HEK293T (cell line): ENCODE data around the gene TSPAN17.
A peak's percentile ranks its signal among the peaks of the same experiment; 100 is the strongest.

ENCODE experiments used
- CTCF ChIA-PET: fragments of 350-600 bp; formaldehyde crosslinking; extraction: SDS; loops from one replicate; lab custom pipeline; 2021; ENCODE audit warnings: antibody characterized with exemption, inconsistent platforms; lab: Yijun Ruan, JAX
- POLR2A ChIA-PET: fragments of 350-600 bp; formaldehyde crosslinking; extraction: SDS; loops from one replicate; lab custom pipeline; 2020; ENCODE audit warnings: antibody characterized with exemption, inconsistent platforms; lab: Yijun Ruan, JAX
- DNase-seq: peaks from one replicate; pipeline ENCODE4 v3.0.0; 2012; ENCODE audit warnings: mixed read lengths; ENCODE audit errors: extremely low spot score
- ARNT ChIP-seq: fragments of 450-650 bp; IDR thresholded peaks from 2 replicates; pipeline ENCODE4 v1.6.1; 2017; ENCODE audit warnings: mild to moderate bottlenecking
- BHLHE40 ChIP-seq: fragments of 450-650 bp; IDR thresholded peaks from 2 replicates; pipeline ENCODE4 v1.6.1; 2016; ENCODE audit warnings: mild to moderate bottlenecking, moderate library complexity, borderline replicate concordance
- CTBP1 ChIP-seq: fragments of 450-650 bp; IDR thresholded peaks from 2 replicates; pipeline ENCODE4 v1.6.1; 2016; ENCODE audit warnings: borderline replicate concordance
- ELF4 ChIP-seq: fragments of 450-650 bp; IDR thresholded peaks from 2 replicates; pipeline ENCODE4 v1.6.1; 2017; ENCODE audit warnings: antibody characterized with exemption
- FOXA1 ChIP-seq: fragments of 450-650 bp; IDR thresholded peaks from 2 replicates; pipeline ENCODE4 v1.6.1; 2016; ENCODE audit warnings: mild to moderate bottlenecking
- FOXK2 ChIP-seq: fragments of 450-650 bp; IDR thresholded peaks from 2 replicates; pipeline ENCODE4 v1.6.1; 2016; ENCODE audit warnings: mild to moderate bottlenecking
- FOXM1 ChIP-seq: fragments of 450-650 bp; IDR thresholded peaks from 2 replicates; pipeline ENCODE4 v1.6.1; 2017; ENCODE audit warnings: mild to moderate bottlenecking, borderline replicate concordance
- HDGF ChIP-seq: fragments of 450-650 bp; IDR thresholded peaks from 2 replicates; pipeline ENCODE4 v1.6.1; 2017; ENCODE audit warnings: antibody characterized with exemption, borderline replicate concordance
- L3MBTL2 ChIP-seq: fragments of 450-650 bp; conservative IDR thresholded peaks from 2 replicates; pipeline ENCODE4 v1.6.1; 2016; ENCODE audit warnings: mild to moderate bottlenecking
- LEF1 ChIP-seq: fragments of 450-650 bp; IDR thresholded peaks from 2 replicates; pipeline ENCODE4 v1.6.1; 2017; ENCODE audit warnings: mild to moderate bottlenecking, borderline replicate concordance
- NFRKB ChIP-seq: fragments of 450-650 bp; IDR thresholded peaks from 2 replicates; pipeline ENCODE4 v1.6.1; 2016; ENCODE audit warnings: mild to moderate bottlenecking, moderate library complexity
- PKNOX1 ChIP-seq: fragments of 450-650 bp; IDR thresholded peaks from 2 replicates; pipeline ENCODE4 v1.6.1; 2016
- SP1 ChIP-seq: fragments of 450-650 bp; IDR thresholded peaks from 2 replicates; pipeline ENCODE4 v1.6.1; 2017
- SUZ12 ChIP-seq: fragments of 450-650 bp; IDR thresholded peaks from 2 replicates; pipeline ENCODE4 v1.6.1; 2016; ENCODE audit warnings: mild to moderate bottlenecking
- TARDBP ChIP-seq: fragments of 450-650 bp; IDR thresholded peaks from 2 replicates; pipeline ENCODE4 v1.6.1; 2016
- ZNF384 ChIP-seq: fragments of 450-650 bp; IDR thresholded peaks from 2 replicates; pipeline ENCODE4 v1.6.1; 2016

Gene TSPAN17

GRCh38 chr5:176648474-176649194 lies 1.4 kb downstream of the TSPAN17 start:
- ChIA-PET POLR2A (interaction anchor here (1.7 kb wide), 1 partner anchor 111 kb away, joined by 5 read pairs; no protein-coding TSS in a partner anchor), CTCF (interaction anchor here (0.5 to 2.3 kb wide), 2 partner anchors 9 to 12 kb away, joined by 3 to 12 read pairs; no protein-coding TSS in a partner anchor)
- DNase-seq = no peak
- no peak for TF ChIP-seq LEF1

GRCh38 chr5:176650354-176650884 lies 3.1 kb downstream of the TSPAN17 start:
- ChIA-PET CTCF (interaction anchor here (0.9 kb wide), 1 partner anchor 10 kb away, joined by 7 read pairs; no protein-coding TSS in a partner anchor), POLR2A (no interaction called here)
- DNase-seq = no peak

GRCh38 chr5:176651472-176651980 lies 4.2 kb downstream of the TSPAN17 start:
- CTCF ChIA-PET = interaction anchor here (1.0 kb wide), 1 partner anchor 9 kb away, joined by 6 read pairs; no protein-coding TSS in a partner anchor
- TF ChIP-seq L3MBTL2 (no peak), CTBP1 (no peak), FOXA1 (no peak), ARNT (no peak), HDGF (no peak), FOXM1 (no peak), LEF1 (no peak), SUZ12 (no peak), ZNF384 (no peak)
- DNase-seq = no peak
- POLR2A ChIA-PET = no interaction called here

More at GRCh38 chr5:176650354-176650884, 3.1 kb downstream of the TSPAN17 start:
- TF ChIP-seq BHLHE40 = no peak
- no peak for TF ChIP-seq SUZ12
- TF ChIP-seq FOXA1 = no peak
- TF ChIP-seq HDGF = no peak
- no peak for TF ChIP-seq ZNF384
- no peak for TF ChIP-seq PKNOX1
- no peak for TF ChIP-seq FOXM1
- no peak for TF ChIP-seq NFRKB
- TF ChIP-seq CTBP1 = no peak
- no peak for TF ChIP-seq TARDBP

GRCh38 chr5:176652136-176652535 lies 4.9 kb downstream of the TSPAN17 start:
- CTCF ChIA-PET = interaction anchor here (1.0 kb wide), 1 partner anchor 9 kb away, joined by 6 read pairs; no protein-coding TSS in a partner anchor
- peak; percentile 42 for DNase-seq
- POLR2A ChIA-PET = no interaction called here
- TF ChIP-seq BHLHE40 = no peak
- no peak for TF ChIP-seq PKNOX1
- TF ChIP-seq L3MBTL2 = no peak
- no peak for TF ChIP-seq LEF1
- TF ChIP-seq ARNT = no peak
- TF ChIP-seq TARDBP = no peak
- TF ChIP-seq FOXA1 = no peak
- no peak for TF ChIP-seq SUZ12
- TF ChIP-seq NFRKB = no peak
- TF ChIP-seq ELF4 = no peak
- no peak for TF ChIP-seq SP1
- no peak for TF ChIP-seq ZNF384
- no peak for TF ChIP-seq HDGF
- TF ChIP-seq FOXK2 = no peak
- no peak for TF ChIP-seq FOXM1
- no peak for TF ChIP-seq CTBP1

- CTCF ChIA-PET = no interaction called here
- no peak for DNase-seq
- TF ChIP-seq PKNOX1 = no peak
- no peak for TF ChIP-seq L3MBTL2
- TF ChIP-seq SUZ12 = no peak
- no peak for TF ChIP-seq FOXM1
- no peak for TF ChIP-seq BHLHE40
- no peak for TF ChIP-seq FOXA1
- TF ChIP-seq FOXK2 = no peak
- no peak for TF ChIP-seq NFRKB
- TF ChIP-seq TARDBP = no peak
- POLR2A ChIA-PET = no interaction called here
These were observed 6.4 kb downstream of the TSPAN17 start for GRCh38 chr5:176653401-176654385.

GRCh38 chr5:176654856-176655255 lies 7.6 kb downstream of the TSPAN17 start:
- DNase-seq = no peak
- no peak for TF ChIP-seq PKNOX1
- no peak for TF ChIP-seq L3MBTL2
- TF ChIP-seq LEF1 = no peak
- no peak for TF ChIP-seq FOXA1
- TF ChIP-seq FOXM1 = no peak
- no peak for TF ChIP-seq CTBP1
- TF ChIP-seq TARDBP = no peak
- TF ChIP-seq NFRKB = no peak
- no peak for TF ChIP-seq ELF4
- no peak for TF ChIP-seq SP1
- TF ChIP-seq HDGF = no peak
- no peak for TF ChIP-seq ARNT
- no peak for TF ChIP-seq BHLHE40
- TF ChIP-seq SUZ12 = no peak
- TF ChIP-seq FOXK2 = no peak
- no peak for TF ChIP-seq ZNF384
- POLR2A ChIA-PET = no interaction called here
- CTCF ChIA-PET = no interaction called here
